ENCODE results near the gene TCF7L1. TPM values are rescaled to one million over a fixed set of nuclear protein-coding genes. Genes with fewer than 3 reads are reported as not detected.
"Not testable (repeated sequence)": the region's sequence is repeated elsewhere in the genome, so short reads cannot be mapped to it uniquely, and the experiment has no call there.

TCF7L1 gene
- total RNA-seq, 1 experiment from 2014 or later: not detected

DNA sequence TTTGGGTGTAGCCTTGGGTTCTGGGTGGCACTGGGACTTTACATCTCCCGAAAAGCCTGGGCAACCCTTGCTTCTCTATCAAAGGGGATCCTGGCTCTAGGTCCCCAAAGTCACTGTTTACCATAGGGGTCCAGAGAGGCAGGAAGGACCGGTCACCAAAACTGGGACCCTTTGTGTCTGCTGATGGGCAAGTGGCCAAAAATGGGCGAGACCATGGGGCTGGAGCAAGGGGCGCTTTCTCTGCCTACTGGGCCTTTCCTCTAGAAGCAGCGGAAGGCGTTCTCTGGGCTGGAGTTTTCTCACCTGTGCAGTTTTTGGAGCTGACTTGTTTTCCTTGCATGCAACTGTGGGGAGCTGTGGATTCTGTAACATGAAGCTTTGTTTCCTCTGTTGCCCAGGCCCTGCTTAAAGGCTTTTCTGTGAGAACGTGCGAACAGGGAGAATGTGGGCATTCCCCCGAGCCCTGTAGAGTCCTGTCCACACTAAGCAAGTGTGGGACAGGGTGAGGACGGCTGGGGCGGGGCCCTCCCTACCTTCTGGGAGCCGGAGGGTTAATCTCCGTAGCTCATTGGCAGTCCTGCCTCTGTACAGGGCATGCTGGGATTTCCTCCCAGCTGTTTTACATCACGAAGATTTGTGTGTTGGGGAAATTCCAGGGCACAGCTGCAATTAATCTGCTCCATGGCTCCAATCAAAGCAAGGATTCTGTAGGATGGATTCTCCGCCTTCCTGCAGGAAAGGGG, 144.4 kb downstream of the TCF7L1 start:
- DNase-seq (ENCODE audit: low read depth): peak; percentile 74

DNA sequence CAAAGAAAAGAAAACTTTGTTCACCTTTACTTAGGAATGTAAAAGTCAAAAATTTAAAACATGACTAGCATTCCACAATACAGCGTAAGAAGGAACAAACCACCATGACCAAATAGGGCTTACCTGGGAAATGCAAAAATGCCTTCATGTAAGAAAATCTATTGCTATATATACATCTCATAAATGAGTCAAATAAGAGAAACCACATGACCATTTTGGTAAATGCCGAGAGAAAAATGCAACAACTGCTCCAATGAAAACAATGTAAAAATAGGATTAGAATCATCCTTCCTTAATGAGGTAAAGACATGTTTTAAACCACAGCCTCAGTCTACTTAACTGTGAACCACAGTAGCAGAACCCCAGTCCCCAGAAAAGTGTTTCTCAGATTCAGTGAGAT, 145.2 kb downstream of the TCF7L1 start:
- peak; percentile 19 for DNase-seq (ENCODE audit: low read depth)

DNA sequence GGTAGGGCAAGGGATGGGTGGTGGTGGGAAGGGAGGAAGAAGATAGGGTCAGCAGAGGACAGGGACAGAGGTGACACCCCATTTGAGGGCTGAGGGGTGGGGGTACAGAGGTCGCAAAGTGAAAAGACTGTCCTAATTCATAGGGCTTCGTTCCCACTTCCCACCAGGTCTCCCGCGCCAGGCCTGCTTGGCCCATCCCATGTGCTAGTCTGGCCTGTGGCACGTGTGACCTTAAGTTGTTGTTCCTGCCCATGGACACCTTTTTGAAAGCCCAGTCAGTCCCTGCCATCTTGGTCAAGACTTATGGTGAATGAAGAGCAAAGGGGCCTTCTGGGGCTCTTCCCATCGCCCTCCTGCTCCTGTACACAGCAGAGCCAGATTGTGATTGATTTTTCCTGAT, 148.4 kb downstream of the TCF7L1 start:
- no peak for DNase-seq (ENCODE audit: low read depth)

DNA sequence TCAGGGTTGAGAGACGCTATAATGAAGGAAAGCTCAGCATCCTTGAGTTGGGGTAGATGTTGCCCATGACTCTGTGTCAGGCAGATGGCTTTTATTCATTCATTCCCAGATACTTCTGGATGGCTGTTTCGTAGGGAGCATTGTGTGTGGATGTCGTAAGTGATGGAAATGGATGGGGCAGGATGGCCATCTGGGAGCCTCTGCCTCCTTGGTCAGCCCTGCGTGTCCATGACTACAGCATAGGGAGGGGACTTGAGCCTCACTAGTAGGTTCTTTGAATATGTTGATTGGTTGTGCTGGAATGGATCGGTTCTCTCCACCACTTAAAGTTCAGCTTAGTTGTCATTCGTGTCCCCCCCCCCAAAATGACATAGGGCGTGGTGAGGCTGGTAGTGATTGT, 149.7 kb downstream of the TCF7L1 start:
- no peak for DNase-seq (ENCODE audit: low read depth)

DNA sequence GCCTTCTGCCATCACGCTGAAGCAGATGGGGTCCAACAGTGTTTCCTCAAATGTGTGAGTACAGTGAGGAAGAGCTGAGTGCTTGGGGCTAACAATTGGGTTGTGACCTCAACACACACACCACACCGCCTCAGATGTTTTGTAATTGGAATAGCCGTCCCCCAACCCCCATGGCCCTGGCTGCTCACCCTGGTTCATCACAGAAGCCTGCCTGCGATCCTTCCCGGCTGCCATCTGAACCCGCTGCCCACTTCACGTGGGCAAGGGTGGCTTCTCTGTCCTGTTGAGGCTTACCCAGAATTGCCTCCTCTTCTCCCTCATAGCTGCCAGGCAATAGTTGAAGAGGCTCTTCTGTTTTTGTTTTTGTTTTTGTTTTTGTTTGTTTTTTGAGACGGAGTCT, 150.4 kb downstream of the TCF7L1 start:
- no peak for DNase-seq (ENCODE audit: low read depth)

DNA sequence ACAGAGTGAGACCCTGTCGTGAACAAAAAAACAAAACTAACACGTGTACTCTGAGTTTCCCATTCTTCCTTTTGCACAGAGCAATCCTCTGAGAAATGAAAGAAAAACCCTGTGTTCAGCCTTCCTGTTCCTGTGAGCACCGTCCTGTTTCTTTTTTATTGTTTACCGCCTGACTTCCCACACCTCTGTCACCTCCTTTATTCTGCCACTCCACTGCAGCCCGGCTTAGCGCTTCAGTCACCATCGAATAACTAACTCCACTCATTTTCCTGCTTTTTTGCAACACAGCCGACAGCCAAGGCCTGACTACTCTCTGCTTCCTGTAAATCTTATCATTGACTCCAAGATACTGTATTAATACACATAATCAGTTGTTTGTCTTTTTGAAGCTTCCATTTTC, 153.7 kb downstream of the TCF7L1 start:
- DNase-seq (ENCODE audit: low read depth): no peak

DNA sequence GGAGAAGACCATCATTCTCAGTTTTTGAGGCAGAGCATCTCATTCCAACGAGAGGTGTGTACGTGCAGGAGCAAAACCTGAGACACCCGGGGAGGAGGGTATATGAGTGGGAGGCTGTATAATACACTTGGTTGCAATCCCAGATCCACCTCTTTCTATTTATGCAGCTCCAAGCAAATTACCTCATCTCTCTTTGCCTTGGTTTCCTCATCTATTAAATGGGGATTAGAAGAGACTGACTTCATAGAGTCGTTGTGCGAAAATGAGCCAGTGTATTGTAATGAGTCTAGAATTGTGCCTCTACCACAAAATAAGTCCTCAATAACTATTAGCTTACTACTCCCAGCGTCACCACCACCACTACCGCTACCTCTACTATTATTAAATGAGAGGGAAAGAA, 154.5 kb downstream of the TCF7L1 start:
- DNase-seq (ENCODE audit: low read depth): no peak

DNA sequence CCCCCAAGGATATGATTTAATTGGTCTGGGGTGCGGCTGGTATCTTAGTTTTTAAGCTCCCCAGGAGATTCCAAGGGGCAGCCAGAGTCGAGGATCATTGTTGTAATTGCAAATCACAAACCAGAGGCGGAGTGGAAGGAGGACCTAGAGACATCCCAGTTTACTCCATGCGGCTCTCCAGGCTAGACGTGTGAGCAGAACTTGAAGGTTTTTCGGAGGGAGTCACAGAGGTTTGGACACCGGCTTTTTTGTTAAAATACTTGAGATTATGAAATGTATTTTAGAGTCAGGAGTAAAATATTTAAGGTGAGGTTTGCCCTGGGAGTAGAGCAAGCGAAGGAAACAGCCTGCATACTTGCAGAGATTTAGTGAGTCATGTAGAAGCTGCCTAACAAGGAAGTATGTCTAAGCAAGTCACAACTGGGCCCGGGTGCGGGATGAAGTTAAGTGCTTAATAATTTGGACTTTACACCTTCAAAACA, 155.1 kb downstream of the TCF7L1 start:
- DNase-seq (ENCODE audit: low read depth): no peak

DNA sequence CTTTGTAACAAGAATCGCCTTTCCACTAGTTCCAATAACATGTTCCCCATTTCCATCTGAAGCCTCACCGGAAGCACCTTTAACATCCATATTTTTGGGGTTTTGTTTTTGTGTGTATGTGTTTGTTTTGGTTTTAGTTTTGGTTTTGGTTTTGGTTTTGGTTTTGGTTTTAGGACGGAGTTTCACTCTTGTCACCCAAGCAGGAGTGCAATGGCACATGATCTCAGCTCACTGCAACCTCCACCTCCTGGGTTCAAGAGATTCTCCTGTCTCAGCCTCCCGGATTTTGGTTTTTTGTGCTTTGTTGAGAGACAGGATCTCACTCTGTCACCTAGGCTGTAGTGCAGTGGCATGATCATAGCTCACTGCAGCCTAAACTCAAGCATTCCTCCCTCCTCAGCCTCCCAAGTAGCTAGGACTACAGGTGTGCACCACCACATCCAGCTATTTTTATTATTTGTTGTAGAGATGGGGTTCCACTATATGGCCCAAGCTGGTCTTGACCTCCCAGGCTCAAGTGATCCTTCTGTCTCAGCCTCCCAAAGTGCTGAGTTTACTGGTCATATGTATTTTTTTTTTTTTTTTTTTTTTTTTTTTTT, 158.3 kb downstream of the TCF7L1 start:
- DNase-seq (ENCODE audit: low read depth): peak; percentile 18

DNA sequence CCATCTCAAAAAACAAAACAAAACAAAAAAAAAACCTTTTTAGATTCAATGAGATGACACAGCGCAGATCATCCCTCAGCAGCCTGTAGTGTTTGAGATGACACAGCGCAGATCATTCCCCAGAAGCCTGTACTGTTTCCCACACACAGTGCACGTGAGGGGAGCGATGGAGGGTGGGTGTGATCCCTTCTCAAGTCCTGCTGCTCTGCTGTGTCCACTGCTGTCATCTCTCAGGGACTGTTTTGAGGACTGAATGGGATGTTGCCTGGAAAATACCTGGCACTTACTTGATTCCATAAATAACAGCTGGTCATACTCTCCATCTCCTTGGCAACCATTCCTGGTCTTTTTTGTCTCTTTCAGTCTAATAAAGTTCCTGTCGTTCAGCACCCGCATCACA, 168.9 kb downstream of the TCF7L1 start:
- no peak for DNase-seq (ENCODE audit: low read depth)

DNA sequence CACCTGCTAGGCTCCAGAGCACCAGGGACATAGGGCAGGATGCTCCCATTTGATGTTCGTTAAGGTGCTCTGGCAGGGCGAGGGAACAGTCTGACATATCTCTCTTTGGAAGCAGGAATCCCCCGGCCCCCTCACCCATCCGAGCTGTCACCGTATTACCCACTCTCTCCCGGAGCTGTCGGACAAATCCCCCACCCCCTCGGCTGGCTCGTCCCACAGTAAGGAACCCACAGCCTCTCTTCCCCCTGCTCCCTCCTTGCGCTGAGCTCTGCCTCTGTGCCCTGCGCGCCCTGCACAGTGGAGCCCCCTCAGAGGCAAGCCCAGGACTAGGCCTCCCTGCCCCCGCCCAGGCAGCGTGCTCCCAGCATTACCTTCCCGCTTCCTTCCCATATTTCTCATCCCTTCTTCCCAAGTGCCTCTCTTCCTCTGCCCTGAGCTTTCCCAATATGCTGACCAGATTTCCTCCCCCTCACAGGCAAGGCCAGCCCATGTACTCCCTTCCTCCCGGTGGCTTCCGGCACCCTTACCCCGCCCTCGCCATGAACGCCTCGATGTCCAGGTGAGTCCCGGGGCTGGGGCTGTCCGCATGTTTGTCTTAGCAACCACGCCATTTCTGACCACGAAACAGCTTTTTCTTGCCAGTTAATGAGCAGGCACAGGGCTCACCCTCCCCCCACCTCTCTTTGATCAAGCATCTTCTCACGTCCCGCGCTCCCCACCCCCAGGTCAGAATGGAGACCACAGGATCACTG, 170.8 kb downstream of the TCF7L1 start:
- DNase-seq (ENCODE audit: low read depth): no peak

DNA sequence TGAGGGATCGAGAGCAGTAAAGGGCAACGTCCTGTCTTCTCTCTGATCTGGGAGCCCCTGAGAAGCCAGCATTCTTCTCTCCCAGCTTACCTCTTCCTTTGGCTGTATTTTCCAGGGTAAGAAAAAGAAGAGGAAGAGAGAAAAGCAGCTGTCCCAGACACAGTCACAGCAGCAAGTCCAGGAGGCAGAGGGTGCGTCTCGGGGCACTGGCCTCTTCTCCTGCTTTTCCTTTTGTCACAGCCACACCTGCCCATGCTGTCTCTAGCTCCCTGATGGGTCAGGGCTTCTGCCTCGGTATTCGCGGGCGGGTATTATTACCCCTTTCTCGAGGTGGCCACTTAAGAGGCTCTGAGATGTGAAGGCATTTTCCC, 174.3 kb downstream of the TCF7L1 start:
- no peak for DNase-seq (ENCODE audit: low read depth)

DNA sequence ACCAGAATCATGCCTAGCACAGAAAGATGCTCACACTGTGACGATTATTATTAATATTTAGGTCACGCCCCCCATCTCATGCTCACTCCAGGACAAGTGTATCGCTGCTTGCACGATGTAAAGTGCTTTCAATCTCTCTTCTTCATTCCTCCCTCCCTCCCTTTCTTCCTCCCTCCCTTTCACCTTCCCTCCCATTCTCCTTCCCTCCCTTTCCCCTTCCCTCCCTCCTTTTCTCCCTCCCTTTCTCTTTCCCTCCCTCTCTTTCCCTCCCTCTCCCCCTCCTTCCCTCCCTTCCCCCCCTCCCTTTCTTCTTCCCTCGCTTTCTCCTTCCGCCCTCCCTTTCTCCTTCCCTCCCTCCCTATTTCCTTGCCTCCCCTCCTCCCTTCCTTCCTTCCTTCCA, 175.0 kb downstream of the TCF7L1 start:
- no peak for DNase-seq (ENCODE audit: low read depth)

DNA sequence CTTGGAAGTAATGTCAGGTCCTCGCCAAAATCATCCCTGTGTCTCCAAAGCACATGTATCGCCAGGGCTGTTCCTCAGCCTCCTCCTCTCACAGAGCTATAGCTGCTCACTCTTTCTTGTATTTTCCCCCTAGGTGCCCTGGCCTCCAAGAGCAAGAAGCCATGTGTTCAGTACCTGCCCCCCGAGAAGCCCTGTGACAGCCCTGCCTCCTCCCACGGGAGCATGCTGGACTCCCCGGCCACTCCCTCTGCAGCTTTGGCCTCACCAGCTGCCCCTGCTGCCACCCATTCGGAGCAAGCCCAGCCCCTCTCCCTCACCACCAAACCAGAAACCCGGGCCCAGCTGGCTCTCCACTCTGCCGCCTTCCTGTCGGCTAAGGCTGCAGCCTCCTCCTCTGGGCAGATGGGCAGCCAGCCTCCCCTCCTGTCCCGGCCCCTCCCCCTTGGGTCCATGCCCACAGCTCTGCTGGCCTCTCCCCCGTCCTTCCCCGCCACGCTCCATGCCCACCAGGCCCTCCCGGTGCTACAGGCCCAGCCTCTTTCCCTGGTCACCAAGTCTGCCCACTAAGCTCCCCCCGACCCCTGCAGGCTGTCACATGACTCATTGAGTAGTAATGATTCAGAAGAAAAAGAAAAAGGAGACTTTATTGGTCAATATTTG, 175.8 kb downstream of the TCF7L1 start:
- peak; percentile 47 for DNase-seq (ENCODE audit: low read depth)

DNA sequence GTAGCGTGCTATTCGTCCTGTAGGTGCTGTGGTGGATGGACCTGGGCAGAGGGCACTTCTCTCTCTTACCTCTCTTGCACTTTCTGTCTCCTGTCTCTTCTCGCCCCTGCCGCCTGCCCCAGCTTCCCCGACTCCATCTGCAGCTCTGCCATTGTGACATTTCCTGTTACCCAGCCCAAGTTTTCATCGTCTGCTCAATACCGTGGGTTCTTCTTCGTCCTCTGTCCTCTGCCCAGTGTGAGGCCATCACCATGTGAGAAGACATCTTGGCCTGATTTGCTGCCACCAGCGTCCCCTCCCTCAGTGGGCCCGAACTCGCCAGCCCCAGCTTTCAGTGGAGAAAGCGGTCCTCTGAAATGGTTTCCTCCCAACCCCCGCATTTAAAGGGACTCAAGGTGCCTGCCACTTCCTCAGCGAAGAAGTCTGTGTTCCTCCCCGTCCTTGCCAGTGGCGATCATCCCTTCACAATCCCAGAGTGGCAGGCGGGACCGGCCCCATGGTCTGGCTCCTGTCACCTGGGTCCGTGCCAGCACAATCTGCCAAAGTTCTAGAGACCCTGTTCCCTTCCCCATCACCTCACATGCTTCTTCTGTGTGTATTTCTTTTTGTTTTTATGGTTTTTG, 176.6 kb downstream of the TCF7L1 start:
- DNase-seq (ENCODE audit: low read depth): no peak

DNA sequence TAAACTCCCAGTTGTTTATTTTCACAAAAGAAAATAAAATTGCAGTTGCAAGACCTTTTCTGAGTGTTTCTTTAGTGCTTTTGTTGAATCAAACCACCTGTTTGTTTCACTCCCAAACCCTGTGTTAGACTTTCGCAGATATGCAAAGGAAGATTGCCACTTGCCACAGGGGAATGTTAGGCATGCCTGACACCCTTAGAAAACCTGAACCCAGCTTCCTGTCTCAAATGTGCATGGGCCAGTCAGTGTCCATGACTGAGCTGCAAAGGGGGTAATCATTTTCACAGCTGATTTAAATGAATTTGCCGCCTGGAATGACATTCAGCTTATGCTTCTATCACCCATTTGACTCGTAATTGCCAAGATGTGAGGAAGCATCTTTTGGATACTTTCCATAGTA, 177.1 kb downstream of the TCF7L1 start:
- DNase-seq (ENCODE audit: low read depth): no peak

DNA sequence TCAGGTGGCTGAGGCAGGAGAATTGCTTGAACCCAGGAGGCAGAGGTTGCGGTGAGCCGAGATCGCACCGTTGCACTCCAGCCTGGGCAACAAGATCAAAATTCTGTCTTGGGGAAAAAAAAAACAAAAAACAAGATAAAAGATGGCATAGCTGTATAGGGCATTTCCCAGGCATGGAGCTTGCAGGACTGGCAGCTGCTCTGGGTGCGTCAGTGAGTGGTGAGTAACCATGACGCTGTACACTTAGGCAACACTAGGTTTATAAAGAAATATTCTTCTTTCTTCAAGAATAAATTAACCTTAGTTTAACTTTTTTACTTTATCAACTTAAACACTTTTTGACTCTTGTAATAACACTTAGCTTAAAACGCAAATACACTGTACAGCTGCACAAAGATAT, 179.2 kb downstream of the TCF7L1 start:
- peak; percentile 66 for DNase-seq (ENCODE audit: low read depth)

DNA sequence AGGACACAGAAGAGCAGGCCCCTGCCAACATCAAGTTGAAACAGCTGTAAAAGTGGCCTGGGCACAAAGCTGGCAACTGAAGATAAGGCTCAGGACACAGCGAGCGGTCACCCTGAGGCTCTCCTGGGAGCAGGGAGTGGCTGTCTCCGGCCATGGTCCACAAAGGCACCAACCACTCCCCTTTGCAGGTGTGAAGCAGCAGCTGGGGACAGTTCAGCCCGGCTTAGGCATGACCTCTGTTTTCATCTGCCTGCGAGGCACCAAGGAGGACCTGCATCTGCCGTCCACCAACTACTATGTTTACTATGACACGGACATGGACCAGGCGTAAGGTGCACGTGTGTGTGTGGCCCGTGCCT, 181.7 kb downstream of the TCF7L1 start:
- DNase-seq (ENCODE audit: low read depth): no peak

DNA sequence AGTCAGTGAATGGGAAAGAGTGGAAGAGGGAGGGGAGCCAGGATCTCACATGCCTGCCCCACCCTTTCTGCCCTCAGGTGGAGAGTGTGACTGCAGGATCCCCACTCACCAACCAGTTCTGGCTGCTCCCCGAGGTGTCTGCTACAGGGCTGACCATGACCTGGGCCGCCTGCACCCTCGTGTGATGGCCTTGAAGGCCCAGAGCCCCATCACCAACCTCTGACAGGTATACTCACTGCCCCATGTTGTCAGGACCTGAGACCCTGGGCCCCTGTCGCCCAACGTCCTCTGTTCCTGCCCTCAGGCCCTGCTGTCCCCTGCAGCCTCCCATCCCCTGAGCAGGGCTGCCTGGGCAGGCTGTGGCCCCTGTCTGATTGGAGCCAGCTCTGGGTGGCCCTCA, 182.7 kb downstream of the TCF7L1 start:
- not testable (repeated sequence) for DNase-seq (ENCODE audit: low read depth)

DNA sequence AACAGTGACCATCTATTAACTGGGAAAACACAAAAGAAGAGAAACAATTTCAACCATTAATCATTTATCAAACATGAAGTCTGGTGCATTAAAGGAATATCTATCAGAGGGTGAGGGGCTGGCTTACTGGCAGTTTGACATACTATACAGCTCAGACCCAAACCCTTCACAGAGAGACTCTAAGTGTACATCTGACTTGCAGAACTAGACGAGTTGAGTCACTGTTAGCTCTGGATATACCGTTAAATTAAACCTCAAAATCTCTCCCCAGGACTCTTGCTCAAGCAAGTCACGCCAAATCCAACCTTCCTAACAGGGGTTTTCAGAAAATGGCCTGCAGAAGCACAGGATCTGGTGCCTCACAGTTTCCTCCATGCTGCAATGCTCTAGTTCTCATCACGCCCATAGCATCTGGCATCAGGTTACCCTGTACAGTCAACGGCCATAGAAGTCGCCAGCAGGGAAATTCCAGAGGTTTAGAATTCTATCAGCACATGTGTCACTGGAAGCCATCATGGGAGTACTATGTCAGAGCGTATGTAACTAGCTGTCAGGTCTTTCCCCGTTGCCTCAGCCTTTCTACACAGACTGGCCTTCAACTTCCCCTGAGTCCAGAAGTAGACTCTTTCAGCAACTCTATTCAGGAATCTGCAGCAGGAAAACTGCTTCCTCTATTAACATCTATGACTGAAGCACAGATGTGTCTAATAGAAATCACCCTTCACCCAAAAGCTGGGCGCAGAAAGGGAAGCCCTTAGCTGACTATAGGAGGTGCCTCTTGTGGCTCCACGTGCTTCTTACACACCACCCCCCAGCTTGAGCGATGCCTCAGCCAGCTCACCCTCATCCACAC, 185.3 kb downstream of the TCF7L1 start:
- peak; percentile 84 for DNase-seq (ENCODE audit: low read depth)

DNA sequence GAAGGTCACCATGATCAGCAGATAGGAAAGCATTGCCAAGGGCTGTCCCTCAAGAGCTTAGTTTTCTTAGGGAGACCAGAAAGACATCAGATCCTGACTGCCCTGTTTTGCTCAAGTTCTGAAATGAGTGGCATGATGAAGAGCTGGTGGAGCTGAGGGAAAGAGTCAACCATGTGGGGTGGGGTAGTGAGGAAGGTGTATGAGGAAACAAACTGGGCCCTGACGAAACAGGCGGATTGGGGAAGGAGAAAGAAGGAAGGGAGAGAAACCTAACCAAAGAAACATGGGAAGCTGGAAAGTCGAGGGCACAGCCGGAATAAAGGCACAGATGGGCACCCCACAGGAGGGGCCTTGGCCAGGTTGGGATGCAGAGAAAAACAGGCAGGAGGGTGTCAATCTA, 186.6 kb downstream of the TCF7L1 start:
- DNase-seq (ENCODE audit: low read depth): no peak
